HepG2 (cell line): ENCODE results near the gene C11orf21.

Experiments used
- EP300 ChIP-seq, 3 experiments: sonication (generic) in 1 of 3; formaldehyde crosslinking in 1 of 3; IDR thresholded peaks; 2 replicates each; pipeline versions ENCODE4 v1.5.1 to v1.6.1; 2011 to 2020; ENCODE audit warnings: low read depth in 2 of 3, low read length in 2 of 3, borderline replicate concordance in 1 of 3, improper control_type of control experiment in 1 of 3, mild to moderate bottlenecking in 1 of 3, missing genetic modification reagents in 1 of 3, moderate library complexity in 1 of 3
- MYC ChIP-seq: sonication (generic); formaldehyde crosslinking; IDR thresholded peaks from 2 replicates; pipeline ENCODE4 v1.9.0; 2021; ENCODE audit warnings: missing genetic modification reagents, borderline replicate concordance
- NFRKB ChIP-seq: fragments of 450-650 bp; IDR thresholded peaks from 2 replicates; pipeline ENCODE4 v1.6.1; 2017
- POLR2AphosphoS5 ChIP-seq: IDR thresholded peaks from 2 replicates; pipeline ENCODE4 v1.6.1; 2012; ENCODE audit warnings: low read depth, low read length
- PTBP1 ChIP-seq: fragments of 200-400 bp; formaldehyde crosslinking; IDR thresholded peaks from 2 replicates; pipeline ENCODE4 v1.6.1; 2018; ENCODE audit warnings: low read length, low read depth; ENCODE audit not compliant: poor library complexity, severe bottlenecking
- ZFP36 ChIP-seq: fragments of 150-350 bp; IDR thresholded peaks from 2 replicates; pipeline ENCODE4 v1.6.1; 2018; ENCODE audit warnings: borderline replicate concordance, low read length, low read depth; ENCODE audit not compliant: partially characterized antibody
- ZNF354B ChIP-seq: sonication (generic); formaldehyde crosslinking; IDR thresholded peaks from 2 replicates; pipeline ENCODE4 v1.8.0; 2022; ENCODE audit warnings: mild to moderate bottlenecking, missing genetic modification reagents

- TF ChIP-seq PTBP1 (no peak), ZFP36 (no peak), MYC (CRISPR knock-in tag) (no peak; the same call in 1 of the 2 replicates), ZNF354B (CRISPR knock-in tag) (no peak), POLR2AphosphoS5 (no peak), EP300 (IDR thresholded peaks at IDR 0.05; ENCODE audit: low read depth in 2 of 2, low read length in 2 of 2) (peak in 1 of 2 experiments; percentile 36; a peak in 1 of 4 replicates), EP300 (CRISPR knock-in tag; IDR thresholded peaks at IDR 0.05; ENCODE audit: borderline replicate concordance) (peak; percentile 23; the same call in 1 of the 2 replicates), NFRKB (no peak)
These were observed 32.8 kb downstream of the C11orf21 start for GRCh38 chr11:2268729-2269600.
